ENCODE measurements around the gene PDE6G.

DNA sequence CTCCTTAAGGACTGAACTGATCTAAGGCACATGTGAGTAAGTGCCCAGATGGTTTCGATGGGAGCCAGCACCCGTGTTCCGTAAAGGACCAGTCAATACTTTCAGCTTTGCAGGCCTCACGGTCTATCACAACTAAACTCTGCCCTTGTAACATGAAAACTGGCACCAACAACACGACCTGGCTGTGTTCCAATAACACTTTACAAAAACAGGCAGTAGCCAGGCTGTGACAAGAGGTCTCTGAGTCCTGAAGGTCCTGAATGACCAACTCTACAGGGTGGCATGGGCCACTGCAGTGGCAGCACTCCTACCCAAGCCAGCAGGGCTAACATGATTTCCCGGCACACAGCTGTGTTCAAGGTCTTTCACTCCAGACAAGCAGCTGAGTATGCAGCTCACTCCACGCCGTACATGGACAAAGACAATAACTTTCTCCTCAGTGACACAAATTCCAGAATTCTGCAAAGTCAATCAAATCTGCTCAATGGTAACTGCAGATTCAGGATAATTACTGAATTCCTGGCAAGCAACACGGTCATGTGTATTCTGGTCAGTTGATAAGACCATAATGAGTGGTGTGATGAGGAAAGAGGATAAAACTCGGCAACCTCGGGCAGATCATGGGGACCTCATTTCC lies 34.7 kb downstream of the PDE6G start:
- TF ChIP-seq, protein P1, sequence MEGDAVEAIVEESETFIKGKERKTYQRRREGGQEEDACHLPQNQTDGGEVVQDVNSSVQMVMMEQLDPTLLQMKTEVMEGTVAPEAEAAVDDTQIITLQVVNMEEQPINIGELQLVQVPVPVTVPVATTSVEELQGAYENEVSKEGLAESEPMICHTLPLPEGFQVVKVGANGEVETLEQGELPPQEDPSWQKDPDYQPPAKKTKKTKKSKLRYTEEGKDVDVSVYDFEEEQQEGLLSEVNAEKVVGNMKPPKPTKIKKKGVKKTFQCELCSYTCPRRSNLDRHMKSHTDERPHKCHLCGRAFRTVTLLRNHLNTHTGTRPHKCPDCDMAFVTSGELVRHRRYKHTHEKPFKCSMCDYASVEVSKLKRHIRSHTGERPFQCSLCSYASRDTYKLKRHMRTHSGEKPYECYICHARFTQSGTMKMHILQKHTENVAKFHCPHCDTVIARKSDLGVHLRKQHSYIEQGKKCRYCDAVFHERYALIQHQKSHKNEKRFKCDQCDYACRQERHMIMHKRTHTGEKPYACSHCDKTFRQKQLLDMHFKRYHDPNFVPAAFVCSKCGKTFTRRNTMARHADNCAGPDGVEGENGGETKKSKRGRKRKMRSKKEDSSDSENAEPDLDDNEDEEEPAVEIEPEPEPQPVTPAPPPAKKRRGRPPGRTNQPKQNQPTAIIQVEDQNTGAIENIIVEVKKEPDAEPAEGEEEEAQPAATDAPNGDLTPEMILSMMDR (IDR thresholded peaks at IDR 0.05), result no peak
- TF ChIP-seq POLR2A (IDR thresholded peaks at IDR 0.05), result no peak

Measured in thyroid gland (tissue), 4 donors.